Measurements from ENCODE around the gene TBCA. TPM values are rescaled to one million over a fixed set of nuclear protein-coding genes. Genes with fewer than 3 reads are reported as not detected.

Gene TBCA
- total RNA-seq, 1 donor from 2014 or later, result 208 TPM

GRCh38 chr5:77698920-77699319, 77.2 kb downstream of the TBCA start:
- no peaks in the 10 kb centered on the region for H3K27me3 Mint-ChIP-seq
- no peaks in the 10 kb centered on the region for H3K9me3 Mint-ChIP-seq
- TF ChIP-seq, protein P1, sequence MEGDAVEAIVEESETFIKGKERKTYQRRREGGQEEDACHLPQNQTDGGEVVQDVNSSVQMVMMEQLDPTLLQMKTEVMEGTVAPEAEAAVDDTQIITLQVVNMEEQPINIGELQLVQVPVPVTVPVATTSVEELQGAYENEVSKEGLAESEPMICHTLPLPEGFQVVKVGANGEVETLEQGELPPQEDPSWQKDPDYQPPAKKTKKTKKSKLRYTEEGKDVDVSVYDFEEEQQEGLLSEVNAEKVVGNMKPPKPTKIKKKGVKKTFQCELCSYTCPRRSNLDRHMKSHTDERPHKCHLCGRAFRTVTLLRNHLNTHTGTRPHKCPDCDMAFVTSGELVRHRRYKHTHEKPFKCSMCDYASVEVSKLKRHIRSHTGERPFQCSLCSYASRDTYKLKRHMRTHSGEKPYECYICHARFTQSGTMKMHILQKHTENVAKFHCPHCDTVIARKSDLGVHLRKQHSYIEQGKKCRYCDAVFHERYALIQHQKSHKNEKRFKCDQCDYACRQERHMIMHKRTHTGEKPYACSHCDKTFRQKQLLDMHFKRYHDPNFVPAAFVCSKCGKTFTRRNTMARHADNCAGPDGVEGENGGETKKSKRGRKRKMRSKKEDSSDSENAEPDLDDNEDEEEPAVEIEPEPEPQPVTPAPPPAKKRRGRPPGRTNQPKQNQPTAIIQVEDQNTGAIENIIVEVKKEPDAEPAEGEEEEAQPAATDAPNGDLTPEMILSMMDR (conservative IDR thresholded peaks at IDR 0.05), result no peak
- peaks cover 51% of the 10 kb centered on the region for H3K36me3 Mint-ChIP-seq
- H3K4me1 Mint-ChIP-seq (ENCODE audit: unreplicated experiment), result peaks cover 8% of the 10 kb centered on the region
- no peak for DNase-seq (ENCODE audit: extremely low spot score, unreplicated experiment)
- H3K4me3 Mint-ChIP-seq, result no peak overlapping the region
- no peak overlapping the region for H3K27ac Mint-ChIP-seq

DNA sequence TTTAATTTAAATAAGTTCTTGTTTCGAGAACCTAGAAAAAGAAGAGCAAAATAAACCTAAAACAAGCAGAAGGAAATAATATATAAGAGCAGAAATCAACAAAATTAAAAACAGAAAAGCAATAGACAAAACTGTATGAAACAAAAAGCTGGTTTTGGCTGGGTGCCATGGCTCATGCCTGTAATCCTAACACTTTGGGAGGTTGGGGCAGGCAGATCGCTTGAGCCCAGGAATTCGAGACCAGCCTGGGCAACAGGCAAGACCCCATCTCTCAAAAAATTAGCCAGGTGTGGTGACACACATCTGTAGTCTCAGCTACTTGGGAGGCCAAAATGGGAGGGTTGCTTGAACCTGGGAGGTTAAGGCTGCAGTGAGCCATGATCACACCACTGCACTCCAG, 78.4 kb downstream of the TBCA start:
- H3K36me3 Mint-ChIP-seq, result peaks cover 49% of the 10 kb centered on the region
- H3K27ac Mint-ChIP-seq, result no peak overlapping the region
- no peaks in the 10 kb centered on the region for H3K27me3 Mint-ChIP-seq
- no peak for DNase-seq (ENCODE audit: extremely low spot score, unreplicated experiment)
- TF ChIP-seq, protein P1 (conservative IDR thresholded peaks at IDR 0.05), result no peak
- H3K4me1 Mint-ChIP-seq (ENCODE audit: unreplicated experiment), result peaks cover 10% of the 10 kb centered on the region
- H3K9me3 Mint-ChIP-seq, result no peaks in the 10 kb centered on the region
- no peak overlapping the region for H3K4me3 Mint-ChIP-seq

DNA sequence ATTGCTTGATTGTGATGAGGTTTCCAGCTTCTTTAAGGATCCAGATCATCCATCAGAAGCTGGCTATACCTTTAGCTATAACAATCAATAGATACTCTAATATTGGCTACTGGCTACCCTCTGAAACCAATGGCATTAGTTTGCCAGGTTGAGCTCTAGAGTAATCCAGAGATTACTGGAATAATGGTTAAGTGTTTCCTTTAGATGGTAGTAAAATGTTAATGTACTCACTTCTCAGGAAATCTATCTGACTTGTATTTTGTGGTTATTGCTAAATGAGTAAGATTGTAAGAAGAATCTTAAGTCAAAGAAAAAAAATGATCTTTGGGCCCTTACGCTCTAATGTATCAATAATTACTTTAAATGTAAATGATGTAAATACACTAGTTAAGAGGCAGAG, 80.0 kb downstream of the TBCA start:
- no peaks in the 10 kb centered on the region for H3K27me3 Mint-ChIP-seq
- H3K36me3 Mint-ChIP-seq, result peaks cover 47% of the 10 kb centered on the region
- H3K4me1 Mint-ChIP-seq (ENCODE audit: unreplicated experiment), result peaks cover 10% of the 10 kb centered on the region
- H3K4me3 Mint-ChIP-seq, result no peak overlapping the region
- H3K9me3 Mint-ChIP-seq, result no peaks in the 10 kb centered on the region
- TF ChIP-seq, protein P1 (conservative IDR thresholded peaks at IDR 0.05), result no peak
- no peak overlapping the region for H3K27ac Mint-ChIP-seq
- DNase-seq (ENCODE audit: extremely low spot score, unreplicated experiment), result no peak

DNA sequence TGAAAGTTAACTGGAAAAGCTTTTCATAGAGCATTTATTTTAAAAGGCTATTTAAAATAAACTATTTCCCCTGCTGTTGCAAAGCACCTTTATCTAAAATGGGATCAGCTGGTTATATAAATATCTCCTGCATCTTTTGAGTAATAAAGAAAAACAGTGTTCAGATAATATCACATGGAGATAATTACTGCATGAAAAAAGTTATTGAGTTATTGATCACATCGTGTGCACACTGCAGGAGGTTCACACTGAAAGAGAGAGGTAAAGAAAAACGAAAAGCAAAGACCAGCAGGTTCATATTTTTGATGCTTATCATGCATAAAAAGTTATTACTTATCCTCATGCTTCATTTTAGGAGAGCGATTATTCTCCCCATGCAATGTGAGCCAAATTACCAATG, 82.2 kb downstream of the TBCA start:
- no peak for DNase-seq (ENCODE audit: extremely low spot score, unreplicated experiment)
- Mint-ChIP-seq H3K27ac (no peak overlapping the region), H3K27me3 (no peaks in the 10 kb centered on the region), H3K4me1 (ENCODE audit: unreplicated experiment) (peaks cover 6% of the 10 kb centered on the region), H3K36me3 (peaks cover 40% of the 10 kb centered on the region), H3K4me3 (no peak overlapping the region), H3K9me3 (no peaks in the 10 kb centered on the region)
- TF ChIP-seq, protein P1 (conservative IDR thresholded peaks at IDR 0.05), result no peak

DNA sequence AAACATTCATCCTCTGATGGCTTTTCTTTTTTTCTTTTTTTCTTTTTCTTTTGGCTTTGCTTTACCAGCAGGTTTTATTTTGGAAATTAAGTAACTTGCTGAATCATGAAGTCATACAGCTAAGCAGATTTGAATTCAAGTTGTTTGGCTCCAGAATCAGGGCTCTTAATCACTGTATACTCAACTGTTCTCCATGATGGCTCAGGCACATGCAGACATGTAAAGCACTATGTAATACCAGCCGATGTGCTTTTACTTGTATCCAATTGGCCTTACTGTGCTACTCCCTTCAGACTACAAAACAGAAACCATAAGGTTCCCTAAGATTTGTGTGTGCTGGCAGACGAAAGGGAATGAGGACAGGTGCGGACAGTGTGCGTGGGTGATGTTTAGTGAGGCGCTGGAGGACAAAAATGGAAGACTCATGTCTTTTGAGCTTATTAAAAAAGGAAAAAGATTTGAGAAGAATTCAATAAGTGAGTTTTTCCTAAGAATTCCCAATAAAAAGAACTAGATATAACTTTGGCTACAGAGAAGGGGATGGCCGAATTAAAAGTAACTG, 92.9 kb downstream of the TBCA start:
- no peak for DNase-seq (ENCODE audit: extremely low spot score, unreplicated experiment)
- Mint-ChIP-seq H3K36me3 (peaks cover 2% of the 10 kb centered on the region), H3K27me3 (no peaks in the 10 kb centered on the region), H3K9me3 (no peaks in the 10 kb centered on the region), H3K4me3 (no peak overlapping the region), H3K27ac (no peak overlapping the region), H3K4me1 (ENCODE audit: unreplicated experiment) (no peaks in the 10 kb centered on the region)
- TF ChIP-seq, protein P1 (conservative IDR thresholded peaks at IDR 0.05), result no peak

DNA sequence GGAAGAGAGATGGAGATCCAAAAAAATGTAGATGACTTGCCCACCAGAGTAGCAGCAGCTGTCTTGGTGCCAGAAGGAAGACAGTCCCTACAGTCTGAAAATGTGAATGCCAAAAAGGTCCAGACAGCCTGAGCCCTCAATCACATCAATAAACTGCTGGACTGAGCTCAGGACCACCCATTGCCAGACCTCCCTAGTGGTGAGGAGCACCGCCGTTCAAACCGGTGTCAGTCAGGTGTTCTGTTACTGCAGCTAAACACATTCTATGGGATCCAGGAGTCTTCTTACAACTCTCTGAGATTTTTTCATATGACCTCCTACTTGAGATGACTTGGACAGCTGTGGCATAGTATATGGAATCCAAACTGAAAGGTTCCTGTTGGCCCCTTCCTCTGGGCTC, 105.6 kb downstream of the TBCA start:
- DNase-seq (ENCODE audit: extremely low spot score, unreplicated experiment), result no peak
- H3K36me3 Mint-ChIP-seq, result no peaks in the 10 kb centered on the region
- TF ChIP-seq, protein P1 (conservative IDR thresholded peaks at IDR 0.05), result no peak
- no peak overlapping the region for H3K4me3 Mint-ChIP-seq
- no peak overlapping the region for H3K27ac Mint-ChIP-seq
- H3K9me3 Mint-ChIP-seq, result peaks cover 4% of the 10 kb centered on the region
- peaks cover 30% of the 10 kb centered on the region for H3K27me3 Mint-ChIP-seq
- H3K4me1 Mint-ChIP-seq (ENCODE audit: unreplicated experiment), result no peaks in the 10 kb centered on the region
